ENCODE measurements around the gene KIF11.

KIF11 gene

DNA sequence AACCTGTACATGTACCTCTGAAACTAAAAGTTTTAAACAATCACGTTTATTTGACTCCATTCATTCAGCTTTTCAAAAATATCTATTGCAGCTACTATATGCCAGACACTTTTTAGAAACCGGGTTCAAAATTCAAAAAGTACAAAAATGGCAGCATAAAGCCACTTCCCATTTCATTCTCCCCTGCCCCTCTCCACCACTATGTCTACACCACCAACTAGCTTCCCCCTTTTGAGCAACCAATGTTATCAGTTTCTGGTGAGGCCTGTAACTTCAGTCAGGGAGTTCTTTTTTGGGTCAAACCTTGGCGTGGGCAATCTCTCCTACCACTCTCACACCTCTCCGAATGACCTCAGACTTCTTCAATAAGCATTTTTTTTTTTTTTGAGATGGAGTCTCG lies 85.3 kb downstream of the KIF11 start:
- DNase-seq (ENCODE audit: low read depth): no peak

- DNase-seq (ENCODE audit: low read depth): no peak
Measured at GRCh38 chr10:92681306-92681834, 88.4 kb downstream of the KIF11 start.

- DNase-seq (ENCODE audit: low read depth): no peak
Measured at GRCh38 chr10:92688573-92688926, 95.6 kb downstream of the KIF11 start.

GRCh38 chr10:92688927-92689662 lies 96.2 kb downstream of the KIF11 start:
- DNase-seq (ENCODE audit: low read depth): peak; percentile 50

GRCh38 chr10:92689663-92690210 lies 96.8 kb downstream of the KIF11 start, which contains the start of gene HHEX:
Gene HHEX, plus strand, starts transcription at chr10:92689955. Its CDS starts 32 bp downstream, at chr10:92689987.
- DNase-seq (ENCODE audit: low read depth): peak; percentile 86

GRCh38 chr10:92690211-92690914 lies 97.4 kb downstream of the KIF11 start:
- DNase-seq (ENCODE audit: low read depth): peak; percentile 90

GRCh38 chr10:92690915-92691590 lies 98.1 kb downstream of the KIF11 start:
- DNase-seq (ENCODE audit: low read depth): no peak

GRCh38 chr10:92691591-92692079 lies 98.7 kb downstream of the KIF11 start:
- no peak for DNase-seq (ENCODE audit: low read depth)

DNA sequence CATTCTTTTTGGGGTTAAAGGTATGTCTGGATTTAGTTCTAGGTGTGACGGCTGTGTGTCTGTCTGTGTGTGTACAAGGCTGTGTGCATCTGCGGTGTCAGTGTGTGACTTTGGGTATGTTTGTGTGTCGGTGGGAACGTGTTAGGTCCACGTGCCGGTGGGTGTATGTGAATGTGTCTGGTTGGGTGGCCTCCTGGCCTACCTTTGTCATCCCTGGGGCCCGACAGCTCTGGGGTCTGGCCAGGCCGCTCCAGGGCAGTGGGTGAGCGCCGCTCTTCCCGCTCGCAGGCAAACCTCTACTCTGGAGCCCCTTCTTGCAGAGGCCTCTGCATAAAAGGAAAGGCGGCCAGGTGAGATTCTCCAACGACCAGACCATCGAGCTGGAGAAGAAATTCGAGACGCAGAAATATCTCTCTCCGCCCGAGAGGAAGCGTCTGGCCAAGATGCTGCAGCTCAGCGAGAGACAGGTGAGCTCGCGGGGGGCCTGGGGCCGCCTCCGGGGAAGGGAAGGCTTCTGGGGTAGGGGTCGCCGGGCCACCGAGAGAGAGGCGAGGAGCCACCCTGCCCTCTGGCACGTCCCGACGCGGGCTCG lies 99.2 kb downstream of the KIF11 start:
- DNase-seq (ENCODE audit: low read depth): no peak

- no peak for DNase-seq (ENCODE audit: low read depth)
Measured at GRCh38 chr10:92692697-92693533, 100.0 kb downstream of the KIF11 start.

DNA sequence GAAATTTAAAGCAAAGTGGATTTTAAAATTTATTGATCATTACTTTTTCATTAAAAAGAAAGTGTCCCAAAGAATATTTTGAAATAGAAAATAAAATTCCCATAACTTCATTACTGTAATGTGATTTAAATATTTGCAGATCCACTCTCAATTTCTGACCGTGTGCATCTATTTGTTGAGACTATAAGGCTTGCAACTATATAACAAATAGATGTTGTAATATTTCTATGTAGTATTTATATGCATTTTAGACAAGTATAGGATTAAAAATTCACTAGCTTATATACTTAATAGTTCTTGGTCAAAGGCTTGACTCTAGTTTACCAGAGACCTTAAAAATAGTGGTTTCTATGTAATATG lies 100.6 kb downstream of the KIF11 start:
- DNase-seq (ENCODE audit: low read depth): no peak

DNA sequence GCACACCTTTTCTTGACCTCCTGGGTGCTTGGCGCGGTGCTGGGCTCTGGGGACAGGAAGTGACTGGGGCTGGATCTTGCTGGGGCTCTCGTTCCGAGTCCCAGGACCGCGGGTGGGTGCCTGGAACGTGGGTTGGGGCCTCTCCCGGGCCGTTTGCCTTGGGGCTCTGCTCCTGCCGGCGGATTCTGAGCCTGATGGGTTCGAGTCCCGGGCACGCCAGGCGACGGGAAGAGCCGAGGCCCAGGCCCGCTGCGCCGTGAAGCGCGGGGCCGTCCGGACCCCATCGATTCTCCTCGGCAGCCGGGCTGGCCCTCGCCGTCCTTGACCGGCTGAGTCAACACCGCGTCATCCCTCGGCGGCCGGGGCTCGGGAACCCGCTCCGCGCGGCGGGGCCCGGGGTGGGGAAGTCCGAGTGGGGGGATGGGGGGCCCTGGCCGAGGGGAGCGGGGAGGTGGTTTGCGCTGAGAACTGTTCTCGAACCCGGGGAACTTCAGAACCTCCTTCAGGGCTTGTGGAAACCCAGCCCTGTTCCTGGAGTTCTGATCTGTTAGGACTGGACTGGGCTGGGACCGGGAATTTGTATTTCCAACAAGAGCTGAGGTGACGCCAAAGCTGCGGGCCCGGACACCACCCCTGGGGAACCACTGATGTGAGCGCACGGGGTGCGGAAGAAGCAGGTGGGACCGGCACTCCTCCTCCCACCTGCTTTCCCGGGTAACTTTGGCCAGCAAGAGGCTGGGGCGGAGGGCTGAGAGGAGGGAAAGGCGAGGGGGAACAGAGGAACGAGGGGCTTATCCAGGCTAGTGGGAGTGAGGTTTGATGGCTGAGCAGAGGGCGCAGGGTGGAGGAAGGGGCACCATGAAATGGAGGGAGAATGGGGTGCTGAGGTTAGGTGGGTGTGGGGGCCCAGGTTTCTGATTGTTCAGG lies 103.0 kb downstream of the KIF11 start:
- DNase-seq (ENCODE audit: low read depth): peak; percentile 74

DNA sequence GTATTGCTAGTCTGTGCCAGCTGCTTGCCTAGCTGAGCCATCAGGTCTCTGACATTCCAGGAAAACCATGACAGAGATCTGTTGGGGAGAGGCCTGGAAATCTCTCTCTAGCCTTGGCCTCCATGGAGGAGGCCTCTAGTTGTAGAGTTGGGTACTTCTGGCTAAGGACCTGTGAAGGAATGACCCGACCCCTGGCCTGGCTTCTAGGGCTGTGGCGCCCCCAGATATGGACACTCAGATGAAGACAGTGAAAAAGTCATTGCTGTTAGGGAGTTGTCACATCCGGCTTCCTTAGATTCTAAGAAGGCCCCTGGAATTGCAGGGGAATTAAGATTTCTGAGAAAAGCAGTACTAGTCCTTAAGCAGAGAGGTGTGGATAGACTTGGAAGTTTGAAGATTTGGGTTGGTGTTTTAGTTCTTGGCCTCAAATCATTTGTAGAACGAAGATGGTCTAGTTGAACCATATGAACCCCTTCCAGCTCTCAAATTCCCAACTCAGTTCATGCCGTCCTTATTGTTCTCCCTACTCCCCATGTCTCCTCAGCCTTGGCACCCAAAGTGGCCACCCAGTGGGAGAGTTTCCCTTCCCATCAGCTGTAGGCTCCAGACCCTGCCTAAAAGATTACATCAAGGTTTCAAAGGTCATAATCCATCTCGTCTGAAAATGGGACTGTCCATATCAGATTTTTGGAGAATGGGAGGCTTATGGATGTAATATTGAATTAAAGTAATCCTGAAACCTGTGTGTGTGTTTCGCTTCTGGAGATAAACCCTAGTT lies 103.9 kb downstream of the KIF11 start:
- no peak for DNase-seq (ENCODE audit: low read depth)

DNA sequence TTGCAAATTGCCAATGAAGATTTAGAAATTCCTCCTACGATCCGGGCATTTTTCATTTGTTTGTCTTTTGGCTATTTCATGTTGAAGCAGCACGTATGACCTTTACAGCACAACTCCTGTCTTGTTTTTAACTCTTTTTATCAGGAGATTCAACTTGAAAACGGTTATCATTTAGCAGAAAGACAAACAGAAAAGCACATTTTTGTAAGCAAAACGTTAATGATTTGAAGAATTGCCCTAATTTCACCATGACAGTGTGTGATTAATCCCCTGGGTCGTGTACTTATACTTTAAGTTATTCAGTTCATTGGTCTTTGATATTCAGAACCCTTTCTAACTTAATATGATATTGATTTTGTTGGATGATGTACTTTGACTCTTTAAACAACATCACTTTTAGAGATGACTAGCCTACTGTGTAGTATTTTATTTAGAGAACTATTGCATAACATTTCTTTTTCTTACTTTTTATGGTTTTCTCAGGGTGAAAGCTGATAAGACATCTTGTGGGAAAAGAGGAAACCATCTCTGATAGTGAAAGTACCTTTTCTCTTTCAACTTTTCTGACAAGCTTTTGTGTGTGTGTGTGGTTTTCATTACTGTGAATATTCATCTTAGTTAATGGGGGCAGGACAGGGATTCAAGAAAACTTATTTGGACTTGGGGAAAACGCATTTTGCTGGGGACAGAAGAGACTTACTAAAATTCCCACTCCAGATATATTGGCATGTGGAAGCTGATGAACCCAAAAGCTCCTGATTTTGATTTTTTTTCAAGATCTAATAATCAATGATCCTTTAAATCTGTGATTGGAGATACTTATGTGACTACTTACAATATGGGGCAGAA lies 105.0 kb downstream of the KIF11 start:
- no peak for DNase-seq (ENCODE audit: low read depth)

DNA sequence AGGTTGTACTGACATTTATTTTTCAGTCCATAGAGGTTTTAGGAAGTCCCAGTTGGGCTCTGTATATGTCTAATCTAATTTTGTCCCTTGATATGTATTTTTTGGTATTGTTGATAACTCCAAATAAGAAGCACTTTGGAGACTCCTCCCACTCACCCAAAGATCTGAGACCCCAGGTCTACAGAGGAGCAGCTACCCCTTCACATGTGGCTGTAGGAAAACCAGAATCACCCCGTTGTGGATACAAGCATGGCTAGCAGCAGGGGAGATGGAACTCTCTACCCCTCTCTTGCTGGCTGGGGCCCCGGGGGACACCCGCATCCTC lies 106.2 kb downstream of the KIF11 start:
- DNase-seq (ENCODE audit: low read depth): no peak

GRCh38 chr10:92699518-92700381 lies 106.8 kb downstream of the KIF11 start:
- no peak for DNase-seq (ENCODE audit: low read depth)

GRCh38 chr10:92702301-92702916 lies 109.5 kb downstream of the KIF11 start:
- DNase-seq (ENCODE audit: low read depth): no peak
